ENCODE results near the gene PCAT7. TPM values are rescaled to one million over a fixed set of nuclear protein-coding genes. Genes with fewer than 3 reads are reported as not detected.

The PCAT7 gene
- total and polyA plus RNA-seq, 2 donors (not counting 3 experiments of a cell fraction or from before 2014, with no cell fraction given) = not detected

DNA sequence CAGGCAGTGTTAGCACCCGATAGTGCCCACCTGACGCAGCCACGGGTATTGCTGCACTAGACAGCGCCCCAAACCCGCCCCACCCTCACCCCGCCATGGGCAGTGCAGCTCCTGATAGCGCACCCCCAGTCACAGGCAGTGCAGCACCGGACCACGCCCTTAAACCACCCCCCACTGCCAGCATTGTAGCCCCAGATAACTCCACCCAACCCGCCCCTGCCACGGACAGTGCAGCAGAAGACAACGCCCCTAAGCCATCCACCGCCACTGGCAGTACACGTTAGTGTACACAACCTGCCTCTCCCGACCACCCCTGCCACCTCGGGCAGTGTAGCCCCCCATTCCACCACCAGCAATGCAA lies 825 bp upstream of the PCAT7 start:
- H3K27me3 ChIP-seq (ENCODE audit: control insufficient read depth in 2 of 2, insufficient read depth in 2 of 2, low read length in 2 of 2) = peaks cover 0 to 4% of the 10 kb centered on the region in 2 experiments
- no peak overlapping the region for H2AFZ ChIP-seq (ENCODE audit: low read depth, low read length)
- no peaks in the 10 kb centered on the region for H3K9me1 ChIP-seq (replicated peaks; ENCODE audit: control insufficient read depth, extremely low read depth, insufficient read depth, low read length)
- FAIRE-seq = no peak
- CTCF ChIA-PET = no interaction called here
- dilution Hi-C loops (cut with MboI; ENCODE audit: extremely low pct_ligation_motif_present, low sequenced_read_pairs) = no loop called here
- no peak for DNase-seq (ENCODE audit: low read depth, low spot score)
- no TSS peak for BruUV-seq (replicated peaks)
- H3K4me2 ChIP-seq (ENCODE audit: insufficient read depth, low read length) = no peak overlapping the region
- TF ChIP-seq POLR2A (IDR thresholded peaks at IDR 0.05; ENCODE audit: low read depth, low read length) = no peak
- TF ChIP-seq, protein P1, sequence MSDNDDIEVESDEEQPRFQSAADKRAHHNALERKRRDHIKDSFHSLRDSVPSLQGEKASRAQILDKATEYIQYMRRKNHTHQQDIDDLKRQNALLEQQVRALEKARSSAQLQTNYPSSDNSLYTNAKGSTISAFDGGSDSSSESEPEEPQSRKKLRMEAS (IDR thresholded peaks at IDR 0.05; ENCODE audit: insufficient read depth, insufficient read length) = no peak
- TF ChIP-seq EZH2 (IDR thresholded peaks at IDR 0.05; ENCODE audit: borderline replicate concordance, low read depth, low read length, severe bottlenecking) = no peak
- TF ChIP-seq, protein P2, sequence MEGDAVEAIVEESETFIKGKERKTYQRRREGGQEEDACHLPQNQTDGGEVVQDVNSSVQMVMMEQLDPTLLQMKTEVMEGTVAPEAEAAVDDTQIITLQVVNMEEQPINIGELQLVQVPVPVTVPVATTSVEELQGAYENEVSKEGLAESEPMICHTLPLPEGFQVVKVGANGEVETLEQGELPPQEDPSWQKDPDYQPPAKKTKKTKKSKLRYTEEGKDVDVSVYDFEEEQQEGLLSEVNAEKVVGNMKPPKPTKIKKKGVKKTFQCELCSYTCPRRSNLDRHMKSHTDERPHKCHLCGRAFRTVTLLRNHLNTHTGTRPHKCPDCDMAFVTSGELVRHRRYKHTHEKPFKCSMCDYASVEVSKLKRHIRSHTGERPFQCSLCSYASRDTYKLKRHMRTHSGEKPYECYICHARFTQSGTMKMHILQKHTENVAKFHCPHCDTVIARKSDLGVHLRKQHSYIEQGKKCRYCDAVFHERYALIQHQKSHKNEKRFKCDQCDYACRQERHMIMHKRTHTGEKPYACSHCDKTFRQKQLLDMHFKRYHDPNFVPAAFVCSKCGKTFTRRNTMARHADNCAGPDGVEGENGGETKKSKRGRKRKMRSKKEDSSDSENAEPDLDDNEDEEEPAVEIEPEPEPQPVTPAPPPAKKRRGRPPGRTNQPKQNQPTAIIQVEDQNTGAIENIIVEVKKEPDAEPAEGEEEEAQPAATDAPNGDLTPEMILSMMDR (IDR thresholded peaks at IDR 0.05; ENCODE audit: extremely low read depth in 1 of 2, insufficient read depth in 1 of 2, low read depth in 1 of 2, low read length in 2 of 2) = no peak
- no peak for TF ChIP-seq MYC (IDR thresholded peaks at IDR 0.05; ENCODE audit: low read depth, low read length)
- H3K9ac ChIP-seq (replicated peaks; ENCODE audit: extremely low read depth, insufficient read depth, low read length) = no peak overlapping the region
- intact Hi-C loops (cut with micrococcal nuclease) = loop anchor here (1.0 kb wide), 1 partner anchor 49 kb away; no protein-coding TSS in a partner anchor
- no peaks in the 10 kb centered on the region for H3K4me1 ChIP-seq (ENCODE audit: control insufficient read depth, extremely low read depth, insufficient read depth, low read length)
- H3K4me3 ChIP-seq (replicated peaks in 1 of 3; ENCODE audit: insufficient read depth in 1 of 3, low read depth in 1 of 3, low read length in 3 of 3) = no peak overlapping the region
- POLR2A ChIA-PET = no interaction called here
- H3K27ac ChIP-seq (ENCODE audit: insufficient read depth, low read depth, low read length) = no peak overlapping the region
- H3K79me2 ChIP-seq (ENCODE audit: control insufficient read depth, insufficient read depth, low read length) = no peaks in the 10 kb centered on the region
- no peaks in the 10 kb centered on the region for H3K36me3 ChIP-seq (ENCODE audit: control insufficient read depth in 2 of 2, extremely low read depth in 1 of 2, insufficient read depth in 2 of 2, low read length in 2 of 2)
- no peaks in the 10 kb centered on the region for H3K9me3 ChIP-seq (replicated peaks; ENCODE audit: control insufficient read depth, insufficient read depth, low read length)
- no peaks in the 10 kb centered on the region for H4K20me1 ChIP-seq (replicated peaks; ENCODE audit: control insufficient read depth, extremely low read depth, insufficient read depth, low read length)

DNA sequence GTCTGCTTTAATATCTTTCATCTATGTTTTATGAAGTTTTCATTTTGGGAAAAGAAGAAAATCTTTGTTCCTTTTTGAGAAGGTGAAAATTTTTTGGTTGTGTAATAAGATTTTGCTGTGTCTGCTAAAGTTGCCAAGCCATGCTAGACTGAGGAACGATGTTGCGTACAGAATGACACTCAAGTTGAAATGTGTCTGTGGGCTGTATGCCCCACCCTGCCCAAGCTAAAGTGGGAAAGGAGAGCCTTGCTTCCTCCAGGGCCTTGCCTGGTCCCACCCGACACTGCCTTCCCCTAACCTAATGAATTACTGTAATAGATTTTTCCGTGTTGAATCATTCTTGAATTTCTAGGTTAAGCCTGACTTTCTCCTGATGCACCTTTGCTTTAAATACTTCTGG lies 2.5 kb downstream of the PCAT7 start:
- DNase-seq (ENCODE audit: low read depth, low spot score) (no peak), FAIRE-seq (no peak)
- H3K4me2 ChIP-seq (ENCODE audit: insufficient read depth, low read length) = no peak overlapping the region
- no peaks in the 10 kb centered on the region for H3K9me1 ChIP-seq (replicated peaks; ENCODE audit: control insufficient read depth, extremely low read depth, insufficient read depth, low read length)
- no TSS peak for BruUV-seq (replicated peaks)
- dilution Hi-C loops (cut with MboI; ENCODE audit: extremely low pct_ligation_motif_present, low sequenced_read_pairs) (no loop called here), intact Hi-C loops (cut with micrococcal nuclease) (no loop called here)
- no peaks in the 10 kb centered on the region for H3K27me3 ChIP-seq (ENCODE audit: control insufficient read depth in 2 of 2, insufficient read depth in 2 of 2, low read length in 2 of 2)
- ChIA-PET POLR2A (no interaction called here), CTCF (no interaction called here)
- H3K27ac ChIP-seq (ENCODE audit: insufficient read depth, low read depth, low read length) = no peak overlapping the region
- no peaks in the 10 kb centered on the region for H3K9me3 ChIP-seq (replicated peaks; ENCODE audit: control insufficient read depth, insufficient read depth, low read length)
- no peaks in the 10 kb centered on the region for H3K79me2 ChIP-seq (ENCODE audit: control insufficient read depth, insufficient read depth, low read length)
- H2AFZ ChIP-seq (ENCODE audit: low read depth, low read length) = no peak overlapping the region
- no peak overlapping the region for H3K9ac ChIP-seq (replicated peaks; ENCODE audit: extremely low read depth, insufficient read depth, low read length)
- H3K36me3 ChIP-seq (ENCODE audit: control insufficient read depth in 2 of 2, extremely low read depth in 1 of 2, insufficient read depth in 2 of 2, low read length in 2 of 2) = no peaks in the 10 kb centered on the region
- TF ChIP-seq GATA2 (IDR thresholded peaks at IDR 0.05; ENCODE audit: insufficient read depth, insufficient read length, low read depth, low read length) (no peak), EZH2 (IDR thresholded peaks at IDR 0.05; ENCODE audit: borderline replicate concordance, low read depth, low read length, severe bottlenecking) (no peak), FOS (IDR thresholded peaks at IDR 0.05; ENCODE audit: borderline replicate concordance, insufficient read depth, low read length) (no peak), POLR2A (IDR thresholded peaks at IDR 0.05; ENCODE audit: low read depth, low read length) (no peak), MYC (IDR thresholded peaks at IDR 0.05; ENCODE audit: low read depth, low read length) (no peak), POLR2AphosphoS5 (IDR thresholded peaks at IDR 0.05; ENCODE audit: insufficient read depth, low read depth, low read length) (no peak), JUN (IDR thresholded peaks at IDR 0.05; ENCODE audit: borderline replicate concordance, insufficient read depth, insufficient read length, low read depth) (no peak)
- TF ChIP-seq, protein P2 (IDR thresholded peaks at IDR 0.05; ENCODE audit: extremely low read depth in 1 of 2, insufficient read depth in 1 of 2, low read depth in 1 of 2, low read length in 2 of 2) = no peak
- TF ChIP-seq, protein P1 (IDR thresholded peaks at IDR 0.05; ENCODE audit: insufficient read depth, insufficient read length) = no peak
- no peak overlapping the region for H3K4me3 ChIP-seq (replicated peaks in 1 of 3; ENCODE audit: insufficient read depth in 1 of 3, low read depth in 1 of 3, low read length in 3 of 3)
- H4K20me1 ChIP-seq (replicated peaks; ENCODE audit: control insufficient read depth, extremely low read depth, insufficient read depth, low read length) = no peaks in the 10 kb centered on the region
- no peaks in the 10 kb centered on the region for H3K4me1 ChIP-seq (ENCODE audit: control insufficient read depth, extremely low read depth, insufficient read depth, low read length)
